Choroid plexus epithelial cell (primary cell): Measurements from ENCODE around the gene TCAIM.

Experiments used
- DNase-seq: peaks from one replicate; pipeline ENCODE4 v3.0.0-alpha.2; 2010; ENCODE audit warnings: low read depth
- H3K4me3 ChIP-seq: 2 replicates; pipeline ENCODE4 v1.5.1; 2011; ENCODE audit warnings: low read depth, mild to moderate bottlenecking, control low read depth, low read length, moderate library complexity
- TF ChIP-seq, protein P1 (sequence below): conservative IDR thresholded peaks from 2 replicates; pipeline ENCODE4 v1.5.1; 2011; ENCODE audit warnings: low read depth, mild to moderate bottlenecking, control low read depth, inconsistent platforms, low read length, moderate library complexity

The TCAIM gene, protein sequence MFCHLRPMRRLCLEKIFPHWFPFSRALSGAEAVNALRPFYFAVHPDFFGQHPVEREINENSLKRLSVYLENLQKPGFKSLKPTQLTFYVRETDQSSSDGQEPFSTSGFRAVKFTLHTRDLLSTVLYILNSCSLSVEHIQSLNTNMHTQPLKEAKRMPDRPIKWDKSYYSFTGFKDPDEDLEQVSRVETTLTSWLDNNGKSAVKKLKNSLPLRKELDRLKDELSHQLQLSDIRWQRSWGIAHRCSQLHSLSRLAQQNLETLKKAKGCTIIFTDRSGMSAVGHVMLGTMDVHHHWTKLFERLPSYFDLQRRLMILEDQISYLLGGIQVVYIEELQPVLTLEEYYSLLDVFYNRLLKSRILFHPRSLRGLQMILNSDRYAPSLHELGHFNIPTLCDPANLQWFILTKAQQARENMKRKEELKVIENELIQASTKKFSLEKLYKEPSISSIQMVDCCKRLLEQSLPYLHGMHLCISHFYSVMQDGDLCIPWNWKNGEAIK

DNA sequence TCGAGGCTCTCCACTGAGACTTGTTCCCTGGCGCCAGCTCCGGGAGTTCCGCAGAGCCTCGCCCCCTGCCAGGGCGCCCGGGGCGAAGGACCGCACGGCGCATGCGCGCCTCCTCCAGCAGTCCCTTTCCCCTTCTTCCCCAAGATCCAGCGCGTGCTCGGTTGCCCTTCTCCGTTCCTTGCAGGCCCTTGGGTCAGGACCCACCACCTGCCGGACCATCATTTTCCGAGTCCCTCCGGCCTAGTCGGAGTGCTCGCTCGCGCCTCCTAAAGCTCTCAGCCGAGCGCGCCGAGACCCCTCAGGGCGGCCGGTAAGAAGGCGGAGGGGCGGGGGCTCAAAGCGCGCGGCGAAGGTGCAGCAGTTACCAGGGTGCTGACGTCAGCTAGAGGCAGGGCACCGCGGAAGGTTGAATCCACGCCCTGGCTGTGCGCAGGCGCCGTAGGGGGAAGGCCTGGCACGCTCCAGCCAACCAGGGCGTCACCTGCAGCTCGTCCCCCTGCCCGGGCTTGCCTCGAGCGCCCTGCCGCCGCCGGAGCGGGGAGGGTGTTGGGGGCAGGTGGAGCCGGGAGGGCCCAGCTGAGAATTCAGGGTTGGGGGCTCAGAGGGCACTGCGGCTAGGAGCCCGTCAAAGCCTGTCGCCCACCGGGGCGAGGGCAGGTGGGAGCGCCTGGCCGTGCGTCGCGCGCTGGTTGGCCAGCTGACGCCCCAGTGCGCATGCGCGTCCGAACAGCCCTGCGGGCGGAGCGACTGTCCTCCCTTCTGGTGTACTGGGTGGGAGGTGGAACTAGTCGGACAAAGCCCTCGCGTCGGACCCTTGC lies at the start of gene TCAIM:
Gene TCAIM (plus strand): TSS at position 757 of the 818 bp plus-strand sequence. CDS start 16,017 bp downstream, outside the sequence.
- peak; percentile 99 for DNase-seq
- H3K4me3 ChIP-seq, result peak within 1 kb of the TSS; percentile 89
- TF ChIP-seq, protein P1, sequence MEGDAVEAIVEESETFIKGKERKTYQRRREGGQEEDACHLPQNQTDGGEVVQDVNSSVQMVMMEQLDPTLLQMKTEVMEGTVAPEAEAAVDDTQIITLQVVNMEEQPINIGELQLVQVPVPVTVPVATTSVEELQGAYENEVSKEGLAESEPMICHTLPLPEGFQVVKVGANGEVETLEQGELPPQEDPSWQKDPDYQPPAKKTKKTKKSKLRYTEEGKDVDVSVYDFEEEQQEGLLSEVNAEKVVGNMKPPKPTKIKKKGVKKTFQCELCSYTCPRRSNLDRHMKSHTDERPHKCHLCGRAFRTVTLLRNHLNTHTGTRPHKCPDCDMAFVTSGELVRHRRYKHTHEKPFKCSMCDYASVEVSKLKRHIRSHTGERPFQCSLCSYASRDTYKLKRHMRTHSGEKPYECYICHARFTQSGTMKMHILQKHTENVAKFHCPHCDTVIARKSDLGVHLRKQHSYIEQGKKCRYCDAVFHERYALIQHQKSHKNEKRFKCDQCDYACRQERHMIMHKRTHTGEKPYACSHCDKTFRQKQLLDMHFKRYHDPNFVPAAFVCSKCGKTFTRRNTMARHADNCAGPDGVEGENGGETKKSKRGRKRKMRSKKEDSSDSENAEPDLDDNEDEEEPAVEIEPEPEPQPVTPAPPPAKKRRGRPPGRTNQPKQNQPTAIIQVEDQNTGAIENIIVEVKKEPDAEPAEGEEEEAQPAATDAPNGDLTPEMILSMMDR, result no peak

DNA sequence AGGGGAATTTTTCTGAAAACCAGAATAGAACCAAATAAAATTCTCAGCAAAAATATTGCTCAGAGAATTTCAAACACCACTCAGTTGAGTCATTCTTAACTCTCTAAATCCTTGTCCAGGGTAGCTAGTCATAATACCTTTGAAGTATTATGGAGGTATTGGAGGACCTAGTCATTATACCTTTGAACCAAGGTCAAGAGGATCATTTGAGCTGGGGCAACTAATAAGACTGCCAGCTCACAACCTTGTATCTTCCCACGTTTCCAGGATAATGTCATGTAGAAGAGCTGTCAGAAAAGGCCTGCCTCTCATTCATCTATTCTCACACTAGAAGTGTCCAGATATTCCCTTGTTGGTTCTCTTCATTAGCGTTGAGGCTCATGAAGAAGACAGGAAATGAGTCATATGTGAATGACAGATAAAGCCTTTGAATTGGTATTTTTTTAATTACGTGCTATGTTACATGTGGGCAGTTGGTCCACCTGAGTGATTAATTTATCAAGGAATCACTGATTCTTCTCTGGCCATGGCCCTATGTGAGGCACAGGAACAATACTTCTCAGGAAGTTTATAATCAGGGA lies 48.6 kb upstream of the TCAIM start:
- no peak overlapping the region for H3K4me3 ChIP-seq
- DNase-seq, result no peak
- TF ChIP-seq, protein P1, result no peak

DNA sequence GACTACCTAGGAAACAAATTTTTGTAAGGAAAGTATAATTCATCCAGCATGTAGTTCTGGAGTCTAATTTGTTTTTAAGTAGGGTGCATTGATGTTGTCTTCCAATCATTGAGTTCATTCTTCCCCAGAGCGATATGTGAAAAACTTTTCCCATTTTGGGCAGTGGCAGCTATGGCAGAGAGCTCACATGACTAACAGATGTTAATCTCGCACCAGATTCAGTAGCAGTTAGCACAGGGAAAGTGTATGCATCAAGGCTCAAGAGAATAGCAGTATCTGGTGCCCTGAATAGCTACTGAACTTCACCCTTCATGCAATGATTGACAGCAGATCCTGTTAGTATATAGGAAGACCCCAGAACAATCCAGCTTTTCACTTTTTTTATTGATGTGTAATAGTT lies 46.3 kb upstream of the TCAIM start:
- no peak overlapping the region for H3K4me3 ChIP-seq
- TF ChIP-seq, protein P1, result no peak
- no peak for DNase-seq

DNA sequence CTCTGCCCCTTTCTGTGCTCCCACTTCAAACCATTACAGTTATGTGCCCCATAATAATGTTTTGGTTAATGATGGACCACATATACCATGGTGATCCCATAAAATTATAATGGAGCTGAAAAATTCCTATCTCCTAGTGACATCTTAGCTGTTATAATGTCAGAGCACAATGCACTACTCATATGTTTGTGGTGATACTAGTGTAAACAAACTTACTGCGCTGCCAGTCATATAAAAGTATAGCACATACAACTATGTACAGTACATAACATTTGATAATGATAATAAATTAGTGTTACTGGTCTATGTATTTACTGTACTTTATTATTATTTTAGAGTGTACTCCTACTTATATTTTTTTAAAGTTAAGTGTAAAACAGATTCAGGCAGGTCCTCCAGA lies 45.6 kb upstream of the TCAIM start:
- no peak for DNase-seq
- H3K4me3 ChIP-seq, result no peak overlapping the region
- TF ChIP-seq, protein P1, result no peak

DNA sequence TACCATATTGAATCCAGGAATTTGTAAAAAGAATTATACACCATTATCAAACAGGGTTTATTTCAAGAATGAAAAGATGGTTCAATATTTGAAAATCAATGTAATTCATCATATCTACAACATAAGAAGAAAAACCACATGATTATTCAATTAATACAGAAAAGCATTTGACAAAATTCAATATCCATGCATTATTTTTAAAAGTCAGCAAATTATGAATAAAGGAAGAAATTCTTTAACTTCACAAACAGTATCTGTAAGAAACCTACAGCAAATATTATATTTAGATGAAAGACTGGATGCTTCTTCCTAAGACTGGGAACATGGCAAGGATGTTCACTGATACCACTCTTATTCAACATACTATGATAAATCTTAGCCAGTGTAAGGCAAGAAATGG lies 41.3 kb upstream of the TCAIM start:
- TF ChIP-seq, protein P1, result no peak
- no peak overlapping the region for H3K4me3 ChIP-seq
- DNase-seq, result no peak

DNA sequence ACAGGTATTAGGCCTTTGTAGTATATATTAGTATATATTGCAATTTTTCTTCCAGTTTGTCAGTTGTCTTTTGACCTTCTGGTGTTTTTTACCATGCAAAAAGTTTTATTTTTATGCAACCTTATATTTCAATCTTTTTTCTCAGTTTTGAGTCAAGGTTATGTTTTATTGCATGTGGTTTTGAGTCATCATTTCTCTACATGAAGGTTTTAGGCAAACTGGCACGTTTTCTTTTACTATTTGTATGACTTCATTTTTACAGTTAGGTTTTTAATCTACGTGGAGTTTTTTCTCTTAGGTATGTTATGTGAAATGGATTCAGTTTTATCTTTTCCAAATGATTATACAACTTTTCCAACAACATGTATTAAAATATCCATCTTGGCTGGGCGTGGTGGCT lies 36.8 kb upstream of the TCAIM start:
- DNase-seq, result no peak
- TF ChIP-seq, protein P1, result no peak

More for the DNA sequence above, 36.8 kb upstream of the TCAIM start:
- H3K4me3 ChIP-seq, result no peak overlapping the region
